ENCODE data around the gene ELOA. TPM values are rescaled to one million over a fixed set of nuclear protein-coding genes. Genes with fewer than 3 reads are reported as not detected.

Gene ELOA
- 10 to 100 TPM; 27.0 to 27.7 TPM for total RNA-seq

- no peaks in the 10 kb centered on the region for H3K9me3 Mint-ChIP-seq
- POLR2A ChIA-PET = interaction anchor here (0.6 to 3.5 kb wide), 19 partner anchors 8 to 262 kb away, joined by 3 to 27 read pairs (median 4); partner anchors contain the start of genes PITHD1, PNRC2, RPL11 and SRSF10
- no peaks in the 10 kb centered on the region for H3K27me3 Mint-ChIP-seq
- H3K27ac Mint-ChIP-seq = peak within 1 kb of the TSS; percentile 93
- peak within 1 kb of the TSS; percentile 92 for H3K4me3 Mint-ChIP-seq
- DNase-seq (peak; percentile 87), ATAC-seq (ENCODE audit: low read depth) (peak; percentile 95)
- H3K36me3 Mint-ChIP-seq = peaks cover 3% of the 10 kb centered on the region
- peaks cover 44% of the 10 kb centered on the region for H3K4me1 Mint-ChIP-seq
Measured at GRCh38 chr1:23743287-23744152, at the start of gene ELOA. TSS of gene ELOA (plus strand) at chr1:23743471. CDS start at chr1:23743504, 33 bp downstream.

DNA sequence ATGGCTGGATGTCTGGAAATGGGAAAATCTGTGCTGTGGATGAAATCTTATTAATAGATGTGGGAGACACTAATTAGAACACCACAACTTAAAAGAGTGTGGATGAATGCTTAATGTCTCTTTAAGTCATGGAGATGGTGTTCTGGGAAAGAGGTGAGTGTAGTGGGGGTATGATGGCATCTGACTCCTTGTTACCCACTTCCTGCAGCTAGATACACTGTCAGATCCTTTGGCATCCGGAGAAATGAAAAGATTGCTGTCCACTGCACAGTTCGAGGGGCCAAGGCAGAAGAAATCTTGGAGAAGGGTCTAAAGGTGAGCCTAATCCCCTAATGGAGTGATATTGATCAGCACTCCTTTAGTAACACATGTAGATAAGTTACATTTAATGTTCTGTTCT, 49.7 kb upstream of the ELOA start:
- peaks cover 55% of the 10 kb centered on the region for H3K4me1 Mint-ChIP-seq
- POLR2A ChIA-PET = interaction anchor here (0.7 kb wide), 1 partner anchor 10 kb away, joined by 3 read pairs; no protein-coding TSS in a partner anchor

DNA sequence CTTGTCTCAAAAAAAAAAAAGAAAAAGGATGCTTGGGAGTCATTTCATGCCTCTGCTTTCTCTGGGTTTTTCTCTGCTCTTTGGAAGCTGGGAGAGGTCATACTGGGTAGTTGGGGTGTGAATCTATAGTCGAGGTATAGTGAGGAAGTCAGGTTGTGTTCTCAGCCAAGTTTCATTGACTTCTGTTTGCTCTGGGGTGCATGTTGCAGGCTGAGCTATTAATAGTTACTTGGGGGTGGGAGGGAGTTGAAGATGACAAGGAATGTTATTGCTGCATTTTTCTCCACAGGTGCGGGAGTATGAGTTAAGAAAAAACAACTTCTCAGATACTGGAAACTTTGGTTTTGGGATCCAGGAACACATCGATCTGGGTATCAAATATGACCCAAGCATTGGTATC, 48.9 kb upstream of the ELOA start:
- Mint-ChIP-seq H3K36me3 (peaks cover 51% of the 10 kb centered on the region), H3K27me3 (no peaks in the 10 kb centered on the region), H3K4me1 (peaks cover 56% of the 10 kb centered on the region), H3K27ac (peak overlapping the region; percentile 42), H3K4me3 (peak overlapping the region; percentile 96), H3K9me3 (no peaks in the 10 kb centered on the region)
- no peak for DNase-seq
- ATAC-seq (ENCODE audit: low read depth) = no peak
- POLR2A ChIA-PET = interaction anchor here (0.6 to 0.9 kb wide), 3 partner anchors 9 to 23 kb away, joined by 3 read pairs; no protein-coding TSS in a partner anchor

More for the DNA sequence above, 49.7 kb upstream of the ELOA start:
- DNase-seq = no peak
- H3K4me3 Mint-ChIP-seq = peak overlapping the region; percentile 96
- peaks cover 51% of the 10 kb centered on the region for H3K36me3 Mint-ChIP-seq
- no peak for ATAC-seq (ENCODE audit: low read depth)
- H3K27ac Mint-ChIP-seq = peak overlapping the region; percentile 47
- H3K9me3 Mint-ChIP-seq = no peaks in the 10 kb centered on the region
- no peaks in the 10 kb centered on the region for H3K27me3 Mint-ChIP-seq

GRCh38 chr1:23695667-23696066, 47.6 kb upstream of the ELOA start:
- H3K36me3 Mint-ChIP-seq = peaks cover 60% of the 10 kb centered on the region
- POLR2A ChIA-PET = no interaction called here
- H3K4me3 Mint-ChIP-seq = peak overlapping the region; percentile 4
- no peak overlapping the region for H3K27ac Mint-ChIP-seq
- H3K4me1 Mint-ChIP-seq = peaks cover 61% of the 10 kb centered on the region
- H3K27me3 Mint-ChIP-seq = no peaks in the 10 kb centered on the region
- H3K9me3 Mint-ChIP-seq = no peaks in the 10 kb centered on the region
- no peak for DNase-seq
- ATAC-seq (ENCODE audit: low read depth) = no peak

- no peak for ATAC-seq (ENCODE audit: low read depth)
- POLR2A ChIA-PET = no interaction called here
- Mint-ChIP-seq H3K9me3 (no peaks in the 10 kb centered on the region), H3K27ac (no peak overlapping the region), H3K4me1 (peaks cover 61% of the 10 kb centered on the region), H3K36me3 (peaks cover 60% of the 10 kb centered on the region), H3K4me3 (no peak overlapping the region), H3K27me3 (no peaks in the 10 kb centered on the region)
- DNase-seq = no peak
Measured at GRCh38 chr1:23696335-23696989, 46.8 kb upstream of the ELOA start.

- DNase-seq (no peak), ATAC-seq (ENCODE audit: low read depth) (no peak)
- no peak overlapping the region for H3K4me3 Mint-ChIP-seq
- H3K27ac Mint-ChIP-seq = no peak overlapping the region
- H3K4me1 Mint-ChIP-seq = peaks cover 50% of the 10 kb centered on the region
- H3K9me3 Mint-ChIP-seq = no peaks in the 10 kb centered on the region
- H3K27me3 Mint-ChIP-seq = no peaks in the 10 kb centered on the region
- POLR2A ChIA-PET = interaction anchor here (1.5 kb wide), 1 partner anchor 45 kb away, joined by 4 read pairs; the partner anchor contains the start of gene ELOA
- H3K36me3 Mint-ChIP-seq = peaks cover 53% of the 10 kb centered on the region
Measured at GRCh38 chr1:23698466-23698865, 44.8 kb upstream of the ELOA start.

GRCh38 chr1:23699280-23700179, 43.7 kb upstream of the ELOA start:
- peaks cover 41% of the 10 kb centered on the region for H3K4me1 Mint-ChIP-seq
- H3K27me3 Mint-ChIP-seq = no peaks in the 10 kb centered on the region
- DNase-seq (no peak), ATAC-seq (ENCODE audit: low read depth) (no peak)
- no peak overlapping the region for H3K4me3 Mint-ChIP-seq
- no peak overlapping the region for H3K27ac Mint-ChIP-seq
- POLR2A ChIA-PET = interaction anchor here (0.5 to 1.5 kb wide), 5 partner anchors 8 to 569 kb away, joined by 3 to 7 read pairs (median 4); partner anchors contain the start of genes ELOA, PITHD1 and RPL11
- no peaks in the 10 kb centered on the region for H3K9me3 Mint-ChIP-seq
- H3K36me3 Mint-ChIP-seq = peaks cover 45% of the 10 kb centered on the region

DNA sequence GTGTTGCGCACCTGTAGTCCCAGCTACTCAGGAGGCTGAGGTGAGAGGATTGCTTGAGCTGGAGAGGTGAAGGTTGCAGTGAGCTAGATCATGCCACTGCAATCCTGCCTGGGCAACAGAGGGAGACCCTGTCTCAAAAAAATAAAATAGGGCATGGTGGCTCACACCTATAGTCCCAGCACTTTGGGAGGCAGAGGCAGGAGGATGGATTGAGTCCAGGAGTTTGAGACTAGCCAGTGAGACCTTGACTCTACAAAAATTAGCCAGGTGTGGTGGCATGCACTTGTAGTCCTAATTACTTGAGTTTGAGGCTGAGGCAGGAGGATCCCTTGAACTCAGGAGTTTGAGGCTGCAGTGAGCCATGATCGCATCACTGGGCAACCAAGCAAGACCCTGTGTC, 42.0 kb upstream of the ELOA start:
- DNase-seq (no peak), ATAC-seq (ENCODE audit: low read depth) (no peak)
- POLR2A ChIA-PET = no interaction called here
- H3K4me3 Mint-ChIP-seq = no peak overlapping the region
- H3K36me3 Mint-ChIP-seq = peaks cover 31% of the 10 kb centered on the region
- H3K4me1 Mint-ChIP-seq = peaks cover 24% of the 10 kb centered on the region
- no peak overlapping the region for H3K27ac Mint-ChIP-seq
- no peaks in the 10 kb centered on the region for H3K27me3 Mint-ChIP-seq
- H3K9me3 Mint-ChIP-seq = no peaks in the 10 kb centered on the region

DNA sequence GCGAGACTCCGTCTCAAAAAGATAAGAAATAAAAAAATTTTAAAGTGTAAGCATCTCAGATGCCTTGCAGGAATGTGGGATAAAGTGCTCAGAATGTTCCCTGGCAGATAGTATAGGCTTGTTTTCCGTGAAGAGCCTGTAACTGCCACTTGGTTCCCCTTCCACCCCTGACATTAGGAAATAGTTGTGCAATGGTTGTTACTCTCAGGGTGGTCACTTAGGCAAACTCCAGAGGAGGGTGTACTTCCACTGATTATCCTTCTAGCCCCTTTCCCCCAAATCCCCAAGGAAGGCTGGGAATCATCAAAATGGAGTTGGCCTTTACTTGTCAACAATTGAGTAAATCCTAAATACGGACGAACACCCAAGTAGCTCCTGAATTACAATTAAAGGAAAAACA, 41.3 kb upstream of the ELOA start:
- no peak for ATAC-seq (ENCODE audit: low read depth)
- H3K9me3 Mint-ChIP-seq = no peaks in the 10 kb centered on the region

GRCh38 chr1:23704834-23705495, 38.3 kb upstream of the ELOA start:
- POLR2A ChIA-PET = no interaction called here
- H3K4me1 Mint-ChIP-seq = peaks cover 9% of the 10 kb centered on the region
- no peak for DNase-seq
- no peak for ATAC-seq (ENCODE audit: low read depth)
- no peak overlapping the region for H3K27ac Mint-ChIP-seq
- no peaks in the 10 kb centered on the region for H3K9me3 Mint-ChIP-seq
- no peak overlapping the region for H3K4me3 Mint-ChIP-seq
- H3K36me3 Mint-ChIP-seq = peaks cover 18% of the 10 kb centered on the region
- no peaks in the 10 kb centered on the region for H3K27me3 Mint-ChIP-seq

More for the DNA sequence above, 41.3 kb upstream of the ELOA start:
- POLR2A ChIA-PET = interaction anchor here (0.9 kb wide), 1 partner anchor 10 kb away, joined by 3 read pairs; the partner anchor contains the start of gene RPL11
- Mint-ChIP-seq H3K36me3 (peaks cover 27% of the 10 kb centered on the region), H3K27ac (no peak overlapping the region), H3K4me3 (no peak overlapping the region), H3K27me3 (no peaks in the 10 kb centered on the region), H3K4me1 (peaks cover 20% of the 10 kb centered on the region)
- no peak for DNase-seq

GRCh38 chr1:23709229-23709628, 34.0 kb upstream of the ELOA start:
- ATAC-seq (ENCODE audit: low read depth) (no peak), DNase-seq (no peak)
- Mint-ChIP-seq H3K27ac (no peak overlapping the region), H3K36me3 (peaks cover 11% of the 10 kb centered on the region), H3K4me3 (no peak overlapping the region), H3K9me3 (no peaks in the 10 kb centered on the region), H3K27me3 (no peaks in the 10 kb centered on the region), H3K4me1 (peaks cover 9% of the 10 kb centered on the region)
- POLR2A ChIA-PET = no interaction called here

DNA sequence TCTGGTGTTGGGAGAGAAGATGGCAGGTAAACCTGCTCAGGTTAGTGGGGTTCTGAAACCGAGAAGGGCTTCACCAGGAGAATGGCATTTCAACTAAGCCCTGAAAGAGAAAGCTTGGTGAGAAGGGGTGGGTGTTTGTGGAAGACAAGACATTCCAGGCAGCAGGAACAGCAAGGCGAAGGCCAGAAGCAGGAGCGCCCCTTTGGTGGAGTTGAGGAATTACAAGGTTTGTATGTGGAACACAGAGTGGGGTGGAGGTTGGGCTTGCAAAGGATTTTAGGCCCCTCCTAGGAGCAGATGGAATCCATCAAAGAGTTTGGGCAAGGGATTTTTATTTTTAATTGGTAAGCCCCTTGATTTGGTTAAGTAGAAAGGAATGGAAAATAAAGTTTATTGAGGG, 24.8 kb upstream of the ELOA start:
- DNase-seq (no peak), ATAC-seq (ENCODE audit: low read depth) (no peak)
- POLR2A ChIA-PET = no interaction called here
- H3K36me3 Mint-ChIP-seq = peaks cover 1% of the 10 kb centered on the region
- no peak overlapping the region for H3K4me3 Mint-ChIP-seq
- H3K9me3 Mint-ChIP-seq = no peaks in the 10 kb centered on the region
- H3K27ac Mint-ChIP-seq = no peak overlapping the region
- no peaks in the 10 kb centered on the region for H3K27me3 Mint-ChIP-seq
- H3K4me1 Mint-ChIP-seq = peaks cover 9% of the 10 kb centered on the region
